GM20000 (cell line): Measurements from ENCODE around the gene PCNP.
"Not testable (repeated sequence)": the region's sequence is repeated elsewhere in the genome, so short reads cannot be mapped to it uniquely, and the experiment has no call there.

Experiments
- DNase-seq: peaks from one replicate; pipeline ENCODE4 v3.0.0; 2012; ENCODE audit warnings: low spot score
- TF ChIP-seq, protein P1 (sequence below): IDR thresholded peaks from 2 replicates; pipeline ENCODE4 v1.5.1; 2012; ENCODE audit warnings: mild to moderate bottlenecking, control low read depth; ENCODE audit errors: extremely low read depth, missing control alignments

PCNP gene

GRCh38 chr3:101548527-101549105 is 25.4 kb upstream of the PCNP start:
- TF ChIP-seq, protein P1, sequence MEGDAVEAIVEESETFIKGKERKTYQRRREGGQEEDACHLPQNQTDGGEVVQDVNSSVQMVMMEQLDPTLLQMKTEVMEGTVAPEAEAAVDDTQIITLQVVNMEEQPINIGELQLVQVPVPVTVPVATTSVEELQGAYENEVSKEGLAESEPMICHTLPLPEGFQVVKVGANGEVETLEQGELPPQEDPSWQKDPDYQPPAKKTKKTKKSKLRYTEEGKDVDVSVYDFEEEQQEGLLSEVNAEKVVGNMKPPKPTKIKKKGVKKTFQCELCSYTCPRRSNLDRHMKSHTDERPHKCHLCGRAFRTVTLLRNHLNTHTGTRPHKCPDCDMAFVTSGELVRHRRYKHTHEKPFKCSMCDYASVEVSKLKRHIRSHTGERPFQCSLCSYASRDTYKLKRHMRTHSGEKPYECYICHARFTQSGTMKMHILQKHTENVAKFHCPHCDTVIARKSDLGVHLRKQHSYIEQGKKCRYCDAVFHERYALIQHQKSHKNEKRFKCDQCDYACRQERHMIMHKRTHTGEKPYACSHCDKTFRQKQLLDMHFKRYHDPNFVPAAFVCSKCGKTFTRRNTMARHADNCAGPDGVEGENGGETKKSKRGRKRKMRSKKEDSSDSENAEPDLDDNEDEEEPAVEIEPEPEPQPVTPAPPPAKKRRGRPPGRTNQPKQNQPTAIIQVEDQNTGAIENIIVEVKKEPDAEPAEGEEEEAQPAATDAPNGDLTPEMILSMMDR: no peak
- no peak for DNase-seq

- DNase-seq: no peak
- TF ChIP-seq, protein P1: no peak
These were observed 24.5 kb upstream of the PCNP start for GRCh38 chr3:101549473-101549872.

DNA sequence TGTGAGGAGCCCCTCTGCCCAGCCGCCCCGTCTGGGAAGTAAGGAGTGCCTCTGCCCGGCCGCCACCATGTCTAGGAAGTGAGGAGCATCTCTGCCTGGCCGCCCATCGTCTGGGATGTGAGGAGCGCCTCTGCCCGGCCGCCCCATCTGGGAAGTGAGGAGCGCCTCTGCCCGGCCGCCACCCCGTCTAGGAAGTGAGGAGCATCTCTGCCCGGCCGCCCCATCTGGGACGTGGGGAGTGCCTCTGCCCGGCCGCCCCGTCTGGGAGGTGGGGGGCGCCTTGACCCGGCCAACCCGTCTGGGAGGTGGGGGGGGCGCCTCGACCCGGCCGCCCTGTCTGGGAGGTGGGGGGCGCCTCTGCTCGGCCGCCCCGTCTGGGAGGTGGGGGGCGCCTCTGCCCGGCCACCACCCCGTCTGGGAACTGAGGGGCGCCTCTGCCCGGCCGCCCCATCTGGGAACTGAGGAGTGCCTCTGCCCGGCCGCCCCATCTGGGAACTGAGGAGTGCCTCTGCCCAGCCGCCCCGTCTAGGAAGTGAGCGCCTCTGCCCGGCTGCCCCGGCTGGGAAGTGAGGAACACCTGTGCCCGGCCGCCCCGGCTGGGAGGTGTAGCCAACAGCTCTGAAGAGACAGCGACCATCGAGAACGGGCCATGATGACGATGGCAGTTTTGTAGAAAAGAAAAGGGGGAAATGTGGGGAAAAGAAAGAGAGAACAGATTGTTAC is 22.5 kb upstream of the PCNP start:
- DNase-seq: not testable (repeated sequence)

- DNase-seq: not testable (repeated sequence)
These were observed 20.6 kb upstream of the PCNP start for GRCh38 chr3:101553381-101553780.

GRCh38 chr3:101556064-101556463 is 17.9 kb upstream of the PCNP start:
- TF ChIP-seq, protein P1: no peak
- DNase-seq: no peak

- DNase-seq: peak; percentile 92
- TF ChIP-seq, protein P1: no peak
These were observed 12.2 kb upstream of the PCNP start, which contains the start of gene TRMT10C for GRCh38 chr3:101561630-101562328. Gene TRMT10C, plus strand, starts transcription at chr3:101561868. Its CDS starts 2,914 bp downstream, at chr3:101564782.

DNA sequence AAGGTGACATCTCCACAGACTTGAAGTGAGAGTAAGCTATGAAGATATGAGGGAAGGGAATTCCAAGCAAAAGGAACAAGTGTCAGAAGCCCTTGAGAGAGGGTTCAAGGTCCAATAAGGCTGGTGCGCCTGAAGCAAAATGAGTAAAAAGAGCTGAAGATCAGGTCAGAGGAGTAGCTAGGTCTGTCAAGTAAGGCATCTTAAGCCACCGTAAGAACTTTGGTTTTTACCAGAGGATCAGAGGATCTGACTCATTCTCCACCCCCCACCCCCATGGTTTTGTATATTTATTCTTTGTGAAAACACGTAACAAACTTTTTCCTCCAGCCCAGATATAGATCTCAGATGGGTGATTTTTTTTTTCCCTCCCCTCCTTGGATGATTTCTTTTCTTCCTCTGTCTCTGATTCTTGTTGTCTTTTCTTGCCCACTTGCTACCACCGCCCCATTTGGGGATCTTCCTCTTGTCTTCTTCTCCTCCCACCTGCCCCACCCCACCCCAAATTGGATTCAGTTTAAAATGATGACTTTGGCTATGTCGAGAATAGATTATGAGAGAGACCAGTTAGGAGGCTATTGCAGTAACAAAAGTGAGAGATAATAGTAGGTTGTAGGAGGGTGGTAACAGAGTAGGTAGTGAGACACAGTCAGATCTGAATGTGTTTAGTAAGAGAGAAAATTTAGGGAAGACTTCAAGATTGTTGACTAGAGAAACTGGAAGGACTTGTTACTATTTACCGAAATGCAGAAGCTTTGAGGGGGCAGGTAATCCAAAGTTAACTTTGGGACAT is 6.3 kb upstream of the PCNP start:
- TF ChIP-seq, protein P1: no peak
- no peak for DNase-seq
